K562 (cell line): ENCODE measurements around the gene SIRT5. TPM values are rescaled to one million over a fixed set of nuclear protein-coding genes. Genes with fewer than 3 reads are reported as not detected.

Experiments used
- E2F6 ChIP-seq, 2 experiments: IDR thresholded peaks; 2 replicates each; pipeline ENCODE4 v1.6.1; 2011; ENCODE audit warnings: borderline replicate concordance in 1 of 2, control low read depth in 1 of 2, low read depth in 1 of 2, low read length in 1 of 2, mild to moderate bottlenecking in 1 of 2, mixed read lengths in 1 of 2, moderate library complexity in 1 of 2; ENCODE audit not compliant: insufficient read depth in 1 of 2, insufficient read length in 1 of 2, poor library complexity in 1 of 2, severe bottlenecking in 1 of 2; ENCODE audit errors: extremely low read depth in 1 of 2
- ELF4 ChIP-seq: fragments of 450-650 bp; formaldehyde crosslinking; IDR thresholded peaks from 2 replicates; pipeline ENCODE4 v1.4.0; 2022; ENCODE audit warnings: missing genetic modification characterization
- POLR2AphosphoS5 ChIP-seq: IDR thresholded peaks from 2 replicates; pipeline ENCODE4 v1.6.1; 2011; ENCODE audit warnings: mild to moderate bottlenecking, low read depth, low read length, moderate library complexity; ENCODE audit not compliant: control insufficient read depth, insufficient read depth
- SMAD4 ChIP-seq: fragments of 250-450 bp; sonication (Bioruptor Pico); conservative IDR thresholded peaks from 2 replicates; pipeline ENCODE4 v1.8.0; 2021; ENCODE audit warnings: inconsistent platforms, mild to moderate bottlenecking, moderate library complexity
- SOX6 ChIP-seq: fragments of 450-650 bp; IDR thresholded peaks from 2 replicates; pipeline ENCODE4 v1.6.1; 2014; ENCODE audit warnings: mild to moderate bottlenecking
- SREBF2 ChIP-seq: sonication (generic); formaldehyde crosslinking; IDR thresholded peaks from 2 replicates; pipeline ENCODE4 v1.4.0; 2020; ENCODE audit warnings: mild to moderate bottlenecking, missing genetic modification reagents
- SRSF9 ChIP-seq: fragments of 200-400 bp; formaldehyde crosslinking; IDR thresholded peaks from 2 replicates; pipeline ENCODE4 v1.6.1; 2017; ENCODE audit warnings: low read depth, low read length, borderline replicate concordance
- ZNF717 ChIP-seq: fragments of 250-450 bp; sonication (Bioruptor Pico); IDR thresholded peaks from 2 replicates; pipeline ENCODE4 v1.5.0; 2021
- polyA plus RNA-seq, 8 experiments: library from polyadenylated mRNA; depleted of rRNA in 4 of 8; stranded (reverse) in 5 of 8; unstranded in 3 of 8; fragments of >200 nt; fragmentation: Nextera tagmentation in 2 of 8; fragmentation: Illumina TruSeq in 1 of 8; extraction: Ambion mirVana in 2 of 8; extraction: Trizol in 1 of 8; gene quantifications; 2 replicates each; pipeline versions ENCODE4 v1.2.1 to v1.2.3, GENCODE V29; 2011 to 2014; ENCODE audit warnings: inconsistent platforms in 1 of 8, missing spikeins in 1 of 8
- total RNA-seq, 7 experiments: library from RNA; depleted of rRNA in 6 of 7; stranded (reverse); fragments of >200 nt in 6 of 7; fragmentation: Illumina TruSeq in 2 of 7; extraction: Trizol in 2 of 7; gene quantifications; 2 replicates each; pipeline versions ENCODE4 v1.2.1 to v1.2.3, GENCODE V29; 2011 to 2021; ENCODE audit warnings: low replicate concordance in 1 of 7
- TF ChIP-seq, protein P1 (sequence below): fragments of 450-650 bp; IDR thresholded peaks from 2 replicates; pipeline ENCODE4 v1.6.1; 2016; ENCODE audit warnings: mild to moderate bottlenecking, moderate library complexity
- TF ChIP-seq, protein P2 (sequence below), 3 experiments: fragments of 200-800 bp in 1 of 3; fragments of 250-450 bp in 1 of 3; fragments of 450-650 bp in 1 of 3; sonication (Bioruptor Pico) in 1 of 3; sonication (Bioruptor generic) in 1 of 3; formaldehyde crosslinking in 1 of 3; IDR thresholded peaks; 2 replicates each; pipeline versions ENCODE4 v1.6.1 to v1.8.0; 2016 to 2022; ENCODE audit warnings: mild to moderate bottlenecking in 2 of 3, missing genetic modification characterization in 2 of 3, missing compliant biosample characterization in 1 of 3, moderate library complexity in 1 of 3

SIRT5 gene
- total and polyA plus RNA-seq, 9 of the 15 experiments (the other 6 are each of a cell fraction or from before 2014, with no cell fraction given), result 2.1 to 15.7 (median 11.4) TPM

- TF ChIP-seq, protein P1, sequence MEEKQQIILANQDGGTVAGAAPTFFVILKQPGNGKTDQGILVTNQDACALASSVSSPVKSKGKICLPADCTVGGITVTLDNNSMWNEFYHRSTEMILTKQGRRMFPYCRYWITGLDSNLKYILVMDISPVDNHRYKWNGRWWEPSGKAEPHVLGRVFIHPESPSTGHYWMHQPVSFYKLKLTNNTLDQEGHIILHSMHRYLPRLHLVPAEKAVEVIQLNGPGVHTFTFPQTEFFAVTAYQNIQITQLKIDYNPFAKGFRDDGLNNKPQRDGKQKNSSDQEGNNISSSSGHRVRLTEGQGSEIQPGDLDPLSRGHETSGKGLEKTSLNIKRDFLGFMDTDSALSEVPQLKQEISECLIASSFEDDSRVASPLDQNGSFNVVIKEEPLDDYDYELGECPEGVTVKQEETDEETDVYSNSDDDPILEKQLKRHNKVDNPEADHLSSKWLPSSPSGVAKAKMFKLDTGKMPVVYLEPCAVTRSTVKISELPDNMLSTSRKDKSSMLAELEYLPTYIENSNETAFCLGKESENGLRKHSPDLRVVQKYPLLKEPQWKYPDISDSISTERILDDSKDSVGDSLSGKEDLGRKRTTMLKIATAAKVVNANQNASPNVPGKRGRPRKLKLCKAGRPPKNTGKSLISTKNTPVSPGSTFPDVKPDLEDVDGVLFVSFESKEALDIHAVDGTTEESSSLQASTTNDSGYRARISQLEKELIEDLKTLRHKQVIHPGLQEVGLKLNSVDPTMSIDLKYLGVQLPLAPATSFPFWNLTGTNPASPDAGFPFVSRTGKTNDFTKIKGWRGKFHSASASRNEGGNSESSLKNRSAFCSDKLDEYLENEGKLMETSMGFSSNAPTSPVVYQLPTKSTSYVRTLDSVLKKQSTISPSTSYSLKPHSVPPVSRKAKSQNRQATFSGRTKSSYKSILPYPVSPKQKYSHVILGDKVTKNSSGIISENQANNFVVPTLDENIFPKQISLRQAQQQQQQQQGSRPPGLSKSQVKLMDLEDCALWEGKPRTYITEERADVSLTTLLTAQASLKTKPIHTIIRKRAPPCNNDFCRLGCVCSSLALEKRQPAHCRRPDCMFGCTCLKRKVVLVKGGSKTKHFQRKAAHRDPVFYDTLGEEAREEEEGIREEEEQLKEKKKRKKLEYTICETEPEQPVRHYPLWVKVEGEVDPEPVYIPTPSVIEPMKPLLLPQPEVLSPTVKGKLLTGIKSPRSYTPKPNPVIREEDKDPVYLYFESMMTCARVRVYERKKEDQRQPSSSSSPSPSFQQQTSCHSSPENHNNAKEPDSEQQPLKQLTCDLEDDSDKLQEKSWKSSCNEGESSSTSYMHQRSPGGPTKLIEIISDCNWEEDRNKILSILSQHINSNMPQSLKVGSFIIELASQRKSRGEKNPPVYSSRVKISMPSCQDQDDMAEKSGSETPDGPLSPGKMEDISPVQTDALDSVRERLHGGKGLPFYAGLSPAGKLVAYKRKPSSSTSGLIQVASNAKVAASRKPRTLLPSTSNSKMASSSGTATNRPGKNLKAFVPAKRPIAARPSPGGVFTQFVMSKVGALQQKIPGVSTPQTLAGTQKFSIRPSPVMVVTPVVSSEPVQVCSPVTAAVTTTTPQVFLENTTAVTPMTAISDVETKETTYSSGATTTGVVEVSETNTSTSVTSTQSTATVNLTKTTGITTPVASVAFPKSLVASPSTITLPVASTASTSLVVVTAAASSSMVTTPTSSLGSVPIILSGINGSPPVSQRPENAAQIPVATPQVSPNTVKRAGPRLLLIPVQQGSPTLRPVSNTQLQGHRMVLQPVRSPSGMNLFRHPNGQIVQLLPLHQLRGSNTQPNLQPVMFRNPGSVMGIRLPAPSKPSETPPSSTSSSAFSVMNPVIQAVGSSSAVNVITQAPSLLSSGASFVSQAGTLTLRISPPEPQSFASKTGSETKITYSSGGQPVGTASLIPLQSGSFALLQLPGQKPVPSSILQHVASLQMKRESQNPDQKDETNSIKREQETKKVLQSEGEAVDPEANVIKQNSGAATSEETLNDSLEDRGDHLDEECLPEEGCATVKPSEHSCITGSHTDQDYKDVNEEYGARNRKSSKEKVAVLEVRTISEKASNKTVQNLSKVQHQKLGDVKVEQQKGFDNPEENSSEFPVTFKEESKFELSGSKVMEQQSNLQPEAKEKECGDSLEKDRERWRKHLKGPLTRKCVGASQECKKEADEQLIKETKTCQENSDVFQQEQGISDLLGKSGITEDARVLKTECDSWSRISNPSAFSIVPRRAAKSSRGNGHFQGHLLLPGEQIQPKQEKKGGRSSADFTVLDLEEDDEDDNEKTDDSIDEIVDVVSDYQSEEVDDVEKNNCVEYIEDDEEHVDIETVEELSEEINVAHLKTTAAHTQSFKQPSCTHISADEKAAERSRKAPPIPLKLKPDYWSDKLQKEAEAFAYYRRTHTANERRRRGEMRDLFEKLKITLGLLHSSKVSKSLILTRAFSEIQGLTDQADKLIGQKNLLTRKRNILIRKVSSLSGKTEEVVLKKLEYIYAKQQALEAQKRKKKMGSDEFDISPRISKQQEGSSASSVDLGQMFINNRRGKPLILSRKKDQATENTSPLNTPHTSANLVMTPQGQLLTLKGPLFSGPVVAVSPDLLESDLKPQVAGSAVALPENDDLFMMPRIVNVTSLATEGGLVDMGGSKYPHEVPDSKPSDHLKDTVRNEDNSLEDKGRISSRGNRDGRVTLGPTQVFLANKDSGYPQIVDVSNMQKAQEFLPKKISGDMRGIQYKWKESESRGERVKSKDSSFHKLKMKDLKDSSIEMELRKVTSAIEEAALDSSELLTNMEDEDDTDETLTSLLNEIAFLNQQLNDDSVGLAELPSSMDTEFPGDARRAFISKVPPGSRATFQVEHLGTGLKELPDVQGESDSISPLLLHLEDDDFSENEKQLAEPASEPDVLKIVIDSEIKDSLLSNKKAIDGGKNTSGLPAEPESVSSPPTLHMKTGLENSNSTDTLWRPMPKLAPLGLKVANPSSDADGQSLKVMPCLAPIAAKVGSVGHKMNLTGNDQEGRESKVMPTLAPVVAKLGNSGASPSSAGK, result peak; percentile 67
- TF ChIP-seq E2F6 (IDR thresholded peaks at IDR 0.05; ENCODE audit: borderline replicate concordance in 1 of 2, extremely low read depth in 1 of 2, insufficient read depth in 1 of 2, insufficient read length in 1 of 2, low read depth in 1 of 2, low read length in 1 of 2, poor library complexity in 1 of 2, severe bottlenecking in 1 of 2) (peak in 1 of 2 experiments; percentile 46), SOX6 (peak; percentile 82), POLR2AphosphoS5 (peak; percentile 84), ZNF717 (CRISPR knock-in tag) (no peak), SMAD4 (CRISPR knock-in tag) (0 out of 2 replicates have a peak, but pooled peaks have one; percentile 21), SREBF2 (CRISPR knock-in tag) (no peak), SRSF9 (no peak), ELF4 (CRISPR knock-in tag) (peak; percentile 85)
- TF ChIP-seq, protein P2, sequence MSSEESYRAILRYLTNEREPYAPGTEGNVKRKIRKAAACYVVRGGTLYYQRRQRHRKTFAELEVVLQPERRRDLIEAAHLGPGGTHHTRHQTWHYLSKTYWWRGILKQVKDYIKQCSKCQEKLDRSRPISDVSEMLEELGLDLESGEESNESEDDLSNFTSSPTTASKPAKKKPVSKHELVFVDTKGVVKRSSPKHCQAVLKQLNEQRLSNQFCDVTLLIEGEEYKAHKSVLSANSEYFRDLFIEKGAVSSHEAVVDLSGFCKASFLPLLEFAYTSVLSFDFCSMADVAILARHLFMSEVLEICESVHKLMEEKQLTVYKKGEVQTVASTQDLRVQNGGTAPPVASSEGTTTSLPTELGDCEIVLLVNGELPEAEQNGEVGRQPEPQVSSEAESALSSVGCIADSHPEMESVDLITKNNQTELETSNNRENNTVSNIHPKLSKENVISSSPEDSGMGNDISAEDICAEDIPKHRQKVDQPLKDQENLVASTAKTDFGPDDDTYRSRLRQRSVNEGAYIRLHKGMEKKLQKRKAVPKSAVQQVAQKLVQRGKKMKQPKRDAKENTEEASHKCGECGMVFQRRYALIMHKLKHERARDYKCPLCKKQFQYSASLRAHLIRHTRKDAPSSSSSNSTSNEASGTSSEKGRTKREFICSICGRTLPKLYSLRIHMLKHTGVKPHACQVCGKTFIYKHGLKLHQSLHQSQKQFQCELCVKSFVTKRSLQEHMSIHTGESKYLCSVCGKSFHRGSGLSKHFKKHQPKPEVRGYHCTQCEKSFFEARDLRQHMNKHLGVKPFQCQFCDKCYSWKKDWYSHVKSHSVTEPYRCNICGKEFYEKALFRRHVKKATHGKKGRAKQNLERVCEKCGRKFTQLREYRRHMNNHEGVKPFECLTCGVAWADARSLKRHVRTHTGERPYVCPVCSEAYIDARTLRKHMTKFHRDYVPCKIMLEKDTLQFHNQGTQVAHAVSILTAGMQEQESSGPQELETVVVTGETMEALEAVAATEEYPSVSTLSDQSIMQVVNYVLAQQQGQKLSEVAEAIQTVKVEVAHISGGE (CRISPR knock-in tag; IDR thresholded peaks at IDR 0.05), result peak in 1 of 3 experiments; percentile 58; a peak in 2 of 6 replicates
Observed at GRCh38 chr6:13581700-13582229, 7.4 kb downstream of the SIRT5 start (continued).
